HEK293 (cell line): Measurements from ENCODE around the gene DCTN2.

Experiments used
- CTCF ChIA-PET: fragments of 350-600 bp; formaldehyde crosslinking; extraction: SDS; loops from one replicate; lab custom pipeline; 2021; ENCODE audit warnings: antibody characterized with exemption; lab: Yijun Ruan, JAX
- POLR2A ChIA-PET: fragments of 300-600 bp; formaldehyde crosslinking; extraction: SDS; loops from one replicate; lab custom pipeline; 2020; ENCODE audit warnings: antibody characterized with exemption, inconsistent platforms; lab: Yijun Ruan, JAX
- H3K27ac ChIP-seq: fragments of 200-500 bp; sonication (Bioruptor generic); 2 replicates; pipeline ENCODE4 v1.5.1; 2014; ENCODE audit warnings: low read depth, low read length, control low read depth, inconsistent platforms; ENCODE audit errors: extremely low read depth
- H3K36me3 ChIP-seq, 2 experiments: fragments of 200-500 bp in 1 of 2; sonication (Bioruptor generic) in 1 of 2; 1 replicate in 1 of 2; 2 replicates in 1 of 2; pipeline ENCODE4 v1.5.1; 2014 to 2017; ENCODE audit warnings: inconsistent platforms in 2 of 2, low read length in 2 of 2; ENCODE audit not compliant: control insufficient read depth in 2 of 2, insufficient read depth in 1 of 2
- H3K4me1 ChIP-seq: fragments of 200-500 bp; sonication (Bioruptor generic); 2 replicates; pipeline ENCODE4 v1.5.1; 2014; ENCODE audit warnings: mild to moderate bottlenecking, low read length, inconsistent platforms; ENCODE audit not compliant: control insufficient read depth, insufficient read depth
- H3K4me3 ChIP-seq: 2 replicates; pipeline ENCODE4 v1.5.1; 2011; ENCODE audit warnings: low read depth, mild to moderate bottlenecking, control low read depth, low read length, moderate library complexity
- H3K9me3 ChIP-seq: fragments of 200-500 bp; sonication (Bioruptor generic); 2 replicates; pipeline ENCODE4 v1.5.1; 2014; ENCODE audit warnings: low read depth, low read length, inconsistent platforms; ENCODE audit not compliant: control insufficient read depth, insufficient read depth
- ATF2 ChIP-seq: fragments of 450-650 bp; formaldehyde crosslinking; IDR thresholded peaks from 2 replicates; pipeline ENCODE4 v1.5.1; 2016; ENCODE audit warnings: missing biosample characterization, missing genetic modification characterization, low read depth
- FEZF1 ChIP-seq: fragments of 450-650 bp; formaldehyde crosslinking; IDR thresholded peaks from 2 replicates; pipeline ENCODE4 v1.5.1; 2016; ENCODE audit warnings: missing biosample characterization, missing genetic modification characterization
- IKZF3 ChIP-seq: fragments of 450-650 bp; IDR thresholded peaks from 2 replicates; pipeline ENCODE4 v1.5.0; 2018; ENCODE audit warnings: missing biosample characterization, mild to moderate bottlenecking, missing genetic modification characterization, moderate library complexity
- MEIS1 ChIP-seq: sonication (generic); formaldehyde crosslinking; IDR thresholded peaks from 2 replicates; pipeline ENCODE4 v1.8.1; 2022; ENCODE audit warnings: missing genetic modification reagents, mild to moderate bottlenecking, borderline replicate concordance
- MZF1 ChIP-seq: fragments of 450-650 bp; formaldehyde crosslinking; IDR thresholded peaks from 2 replicates; pipeline ENCODE4 v1.5.1; 2017; ENCODE audit warnings: missing biosample characterization, missing genetic modification characterization, borderline replicate concordance
- PRDM1 ChIP-seq: fragments of 450-650 bp; formaldehyde crosslinking; IDR thresholded peaks from 2 replicates; pipeline ENCODE4; 2016; ENCODE audit warnings: missing biosample characterization, missing genetic modification characterization
- PRDM10 ChIP-seq: fragments of 450-650 bp; formaldehyde crosslinking; IDR thresholded peaks from 2 replicates; pipeline ENCODE4 v1.5.1; 2016; ENCODE audit warnings: missing biosample characterization, missing genetic modification characterization
- SALL2 ChIP-seq: fragments of 450-650 bp; formaldehyde crosslinking; IDR thresholded peaks from 2 replicates; pipeline ENCODE4 v1.5.0; 2017; ENCODE audit warnings: missing biosample characterization, mild to moderate bottlenecking, missing genetic modification characterization, borderline replicate concordance
- SETDB1 ChIP-seq: IDR thresholded peaks from one replicate; pipeline ENCODE4 v1.6.1; 2017; ENCODE audit warnings: mild to moderate bottlenecking, low read length, moderate library complexity, mixed read lengths; ENCODE audit not compliant: insufficient read length
- ZBTB1 ChIP-seq: fragments of 450-650 bp; formaldehyde crosslinking; IDR thresholded peaks from 2 replicates; pipeline ENCODE4 v1.5.1; 2016; ENCODE audit warnings: missing biosample characterization, missing genetic modification characterization
- ZBTB7A ChIP-seq: fragments of 450-650 bp; formaldehyde crosslinking; IDR thresholded peaks from 2 replicates; pipeline ENCODE4 v1.5.1; 2016; ENCODE audit warnings: low read depth, missing biosample characterization, missing genetic modification characterization
- ZFHX2 ChIP-seq: fragments of 450-650 bp; formaldehyde crosslinking; conservative IDR thresholded peaks from 2 replicates; pipeline ENCODE4 v1.5.1; 2016; ENCODE audit warnings: missing biosample characterization, missing genetic modification characterization
- ZNF221 ChIP-seq: fragments of 450-650 bp; formaldehyde crosslinking; IDR thresholded peaks from 2 replicates; pipeline ENCODE4 v1.5.1; 2017; ENCODE audit warnings: missing biosample characterization, missing genetic modification characterization, borderline replicate concordance
- ZNF302 ChIP-seq: fragments of 450-650 bp; formaldehyde crosslinking; IDR thresholded peaks from 2 replicates; pipeline ENCODE4 v1.5.1; 2016; ENCODE audit warnings: missing biosample characterization, missing genetic modification characterization, low read depth
- ZNF350 ChIP-seq: fragments of 450-650 bp; formaldehyde crosslinking; IDR thresholded peaks from 2 replicates; pipeline ENCODE4 v1.5.0; 2017; ENCODE audit warnings: missing biosample characterization, mild to moderate bottlenecking, missing genetic modification characterization
- ZNF391 ChIP-seq: fragments of 450-650 bp; formaldehyde crosslinking; IDR thresholded peaks from 2 replicates; pipeline ENCODE4 v1.5.1; 2016; ENCODE audit warnings: low read depth, missing biosample characterization, missing genetic modification characterization, borderline replicate concordance
- ZNF394 ChIP-seq: fragments of 450-650 bp; formaldehyde crosslinking; IDR thresholded peaks from 2 replicates; pipeline ENCODE4 v1.5.1; 2016; ENCODE audit warnings: missing biosample characterization, missing genetic modification characterization, mild to moderate bottlenecking, moderate library complexity, borderline replicate concordance
- ZNF600 ChIP-seq: fragments of 450-650 bp; formaldehyde crosslinking; IDR thresholded peaks from 2 replicates; pipeline ENCODE4 v1.5.1; 2016; ENCODE audit warnings: missing biosample characterization, missing genetic modification characterization
- ZNF747 ChIP-seq: fragments of 450-650 bp; formaldehyde crosslinking; IDR thresholded peaks from 2 replicates; pipeline ENCODE4 v1.5.1; 2016; ENCODE audit warnings: missing biosample characterization, missing genetic modification characterization
- ZSCAN30 ChIP-seq: fragments of 450-650 bp; IDR thresholded peaks from 2 replicates; pipeline ENCODE4 v1.5.1; 2018; ENCODE audit warnings: missing biosample characterization, mild to moderate bottlenecking, missing genetic modification characterization, moderate library complexity
- ZXDB ChIP-seq: fragments of 450-650 bp; formaldehyde crosslinking; IDR thresholded peaks from 2 replicates; pipeline ENCODE4 v1.5.1; 2016; ENCODE audit warnings: missing biosample characterization, missing genetic modification characterization

DCTN2 gene

GRCh38 chr12:57518920-57519795, 27.8 kb downstream of the DCTN2 start (continued):
- no peak for TF ChIP-seq ZNF221 (tag by site-specific recombination)
- TF ChIP-seq ZNF302 (tag by site-specific recombination) = no peak
- TF ChIP-seq PRDM1 (tag by site-specific recombination) = peak; percentile 92
- no peak for TF ChIP-seq ATF2
- TF ChIP-seq ZNF747 (tag by site-specific recombination) = no peak
- TF ChIP-seq ZNF350 (tag by site-specific recombination) = no peak
- TF ChIP-seq FEZF1 (tag by site-specific recombination) = peak; percentile 88; the same call in 1 of the 2 replicates
- TF ChIP-seq MEIS1 = no peak
- TF ChIP-seq MZF1 (tag by site-specific recombination) = 0 out of 2 replicates have a peak, but pooled peaks have one; percentile 14
- TF ChIP-seq ZNF391 = no peak
- TF ChIP-seq ZSCAN30 (tag by site-specific recombination) = peak; percentile 14; the same call in 1 of the 2 replicates
- no peak for TF ChIP-seq SETDB1
- peak; percentile 4; the same call in 1 of the 2 replicates for TF ChIP-seq ZXDB (tag by site-specific recombination)
- peak; percentile 37; the same call in 1 of the 2 replicates for TF ChIP-seq ZNF600 (tag by site-specific recombination)
- no peak for TF ChIP-seq SALL2
- TF ChIP-seq ZBTB1 (tag by site-specific recombination) = no peak

GRCh38 chr12:57518176-57518919, 28.6 kb downstream of the DCTN2 start:
- Histone ChIP-seq H3K9me3 (no peaks in the 10 kb centered on the region), H3K36me3 (peaks cover 29 to 58% of the 10 kb centered on the region in 2 experiments), H3K27ac (no peak overlapping the region), H3K4me3 (no peak overlapping the region), H3K4me1 (peaks cover 13% of the 10 kb centered on the region)
- POLR2A ChIA-PET = interaction anchor here (1.4 kb wide), 1 partner anchor 8 kb away, joined by 4 read pairs; no protein-coding TSS in a partner anchor
- TF ChIP-seq ZFHX2 (tag by site-specific recombination) (0 out of 2 replicates have a peak, but pooled peaks have one; percentile 7), ATF2 (no peak), PRDM10 (tag by site-specific recombination) (0 out of 2 replicates have a peak, but pooled peaks have one; percentile 9), ZNF394 (tag by site-specific recombination) (peak; percentile 65; the same call in 1 of the 2 replicates), IKZF3 (tag by site-specific recombination) (0 out of 2 replicates have a peak, but pooled peaks have one; percentile 29), ZBTB7A (tag by site-specific recombination) (no peak)
- CTCF ChIA-PET = interaction anchor here (0.6 to 1.6 kb wide), 3 partner anchors 19 to 66 kb away, joined by 3 to 5 read pairs (median 4); partner anchors contain the start of gene GLI1
